Esophagus squamous epithelium (tissue), 5 donors: ENCODE data around the gene ATP5IF1. TPM values are rescaled to one million over a fixed set of nuclear protein-coding genes. Genes with fewer than 3 reads are reported as not detected.

Experiments used
- DNase-seq: peaks from one replicate; lab custom pipeline; 2025; lab: John Stamatoyannopoulos, UW
- H3K27ac ChIP-seq, 4 donors: fragments of 200-600 bp; sonication (generic); one replicate each; pipeline ENCODE4 v1.5.1; 2016 to 2019; ENCODE audit warnings: mild to moderate bottlenecking in 1 of 4
- H3K27me3 ChIP-seq, 4 donors: fragments of 200-600 bp; sonication (generic); 1 replicate in 3 of 4; 2 replicates in 1 of 4; pipeline versions ENCODE4 v1.5.1 to v1.6.0; 2017 to 2021; ENCODE audit warnings: antibody characterized with exemption in 1 of 4
- H3K36me3 ChIP-seq, 3 donors: fragments of 200-600 bp; sonication (generic); one replicate each; pipeline ENCODE4 v1.5.1; 2016 to 2019
- H3K4me1 ChIP-seq, 3 donors: fragments of 200-600 bp; sonication (generic); one replicate each; pipeline ENCODE4 v1.5.1; 2017 to 2019
- H3K4me3 ChIP-seq, 4 donors: fragments of 200-600 bp; sonication (generic); 1 replicate in 3 of 4; 2 replicates in 1 of 4; pipeline ENCODE4 v1.5.1; 2016 to 2019; ENCODE audit warnings: mild to moderate bottlenecking in 2 of 4, moderate library complexity in 1 of 4
- H3K9me3 ChIP-seq, 3 donors: fragments of 200-600 bp; sonication (generic); one replicate each; pipeline ENCODE4 v1.5.1; 2016 to 2019
- POLR2A ChIP-seq, 4 donors: fragments of 450-650 bp; IDR thresholded peaks; one replicate each; pipeline ENCODE4 v1.6.1; 2017; ENCODE audit warnings: antibody characterized with exemption in 4 of 4, mild to moderate bottlenecking in 4 of 4, moderate library complexity in 3 of 4
- WGBS, 2 donors: methylation state at CpG; one replicate each; pipeline ENCODE4 v1.1.5; 2018; 5-methylcytosine and 5-hydroxymethylcytosine counted together
- intact Hi-C: fragments of 100-400 bp; cut with DNase I; formaldehyde crosslinking; loops from one replicate; pipeline ENCODE4 v1.15.0; 2022
- total RNA-seq, 4 donors: library from RNA; depleted of rRNA; stranded (reverse); fragments of >200 nt; gene quantifications; one replicate each; pipeline ENCODE4 v1.1.0, GENCODE V29; 2016
- TF ChIP-seq, protein P1 (sequence below), 6 experiments: fragments of 450-650 bp in 4 of 6; fragments of 200-600 bp in 2 of 6; sonication (generic) in 2 of 6; IDR thresholded peaks; one replicate each; pipeline ENCODE4 v1.5.1; 2016 to 2019; ENCODE audit warnings: antibody characterized with exemption in 6 of 6, mild to moderate bottlenecking in 4 of 6, moderate library complexity in 4 of 6
- donor health status: DM: yes; HTN: yes; CAD: no.

The ATP5IF1 gene
- total RNA-seq, 4 donors from 2014 or later = 142 to 284 (median 180) TPM

DNA sequence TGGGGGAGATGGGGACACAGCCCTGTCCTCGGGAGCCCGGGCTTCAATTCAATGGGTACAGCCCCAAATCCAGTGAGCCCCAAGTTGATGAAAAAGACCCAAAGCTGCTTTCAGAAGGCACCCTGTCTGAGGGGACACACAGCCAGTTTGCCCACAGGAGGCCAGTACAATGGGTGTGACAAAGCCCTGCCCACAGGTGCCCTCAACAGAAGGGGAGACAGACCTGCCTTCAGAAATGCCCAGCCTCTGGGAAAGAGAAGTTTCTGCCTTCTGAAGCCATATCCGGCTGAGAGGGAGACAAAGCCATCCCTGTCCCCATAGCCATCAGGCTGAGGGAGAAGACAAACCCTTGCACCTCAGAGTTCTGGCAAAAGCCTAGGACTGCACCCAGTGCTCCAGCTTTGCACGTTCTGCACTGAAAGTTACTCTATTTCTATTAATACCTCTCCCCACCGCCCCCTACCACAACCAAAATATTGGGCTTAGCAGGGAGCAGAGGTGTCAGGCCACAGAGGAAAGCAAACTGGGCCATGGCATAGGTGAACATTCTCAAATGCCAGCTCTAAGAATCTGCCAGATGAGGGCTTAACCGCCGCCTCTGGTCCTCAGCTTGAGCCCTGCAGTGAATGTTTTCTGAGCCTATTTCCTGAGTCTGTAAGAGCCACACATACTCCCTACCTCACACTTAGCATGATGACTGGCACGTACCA is 41.4 kb upstream of the ATP5IF1 start:
- intact Hi-C loops = loop anchor here (5.0 kb wide), 1 partner anchor 102 kb away; no protein-coding TSS in a partner anchor
- no peak for DNase-seq
- WGBS, 2 donors = 53 to 80% methylated on average over 5 to 6 of the region's 8 CpGs
- Histone ChIP-seq H3K36me3 (peaks cover 2 to 21% (median 8%) of the 10 kb centered on the region in 3 donors), H3K4me1 (peaks cover 22 to 77% (median 23%) of the 10 kb centered on the region in 3 donors), H3K9me3 (no peaks in the 10 kb centered on the region), H3K4me3 (no peak overlapping the region), H3K27ac (peak overlapping the region; percentile 51 to 73 (median 66)), H3K27me3 (no peaks in the 10 kb centered on the region)
- TF ChIP-seq, protein P1, sequence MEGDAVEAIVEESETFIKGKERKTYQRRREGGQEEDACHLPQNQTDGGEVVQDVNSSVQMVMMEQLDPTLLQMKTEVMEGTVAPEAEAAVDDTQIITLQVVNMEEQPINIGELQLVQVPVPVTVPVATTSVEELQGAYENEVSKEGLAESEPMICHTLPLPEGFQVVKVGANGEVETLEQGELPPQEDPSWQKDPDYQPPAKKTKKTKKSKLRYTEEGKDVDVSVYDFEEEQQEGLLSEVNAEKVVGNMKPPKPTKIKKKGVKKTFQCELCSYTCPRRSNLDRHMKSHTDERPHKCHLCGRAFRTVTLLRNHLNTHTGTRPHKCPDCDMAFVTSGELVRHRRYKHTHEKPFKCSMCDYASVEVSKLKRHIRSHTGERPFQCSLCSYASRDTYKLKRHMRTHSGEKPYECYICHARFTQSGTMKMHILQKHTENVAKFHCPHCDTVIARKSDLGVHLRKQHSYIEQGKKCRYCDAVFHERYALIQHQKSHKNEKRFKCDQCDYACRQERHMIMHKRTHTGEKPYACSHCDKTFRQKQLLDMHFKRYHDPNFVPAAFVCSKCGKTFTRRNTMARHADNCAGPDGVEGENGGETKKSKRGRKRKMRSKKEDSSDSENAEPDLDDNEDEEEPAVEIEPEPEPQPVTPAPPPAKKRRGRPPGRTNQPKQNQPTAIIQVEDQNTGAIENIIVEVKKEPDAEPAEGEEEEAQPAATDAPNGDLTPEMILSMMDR (IDR thresholded peaks at IDR 0.05) = no peak
- no peak for TF ChIP-seq POLR2A (IDR thresholded peaks at IDR 0.05)

DNA sequence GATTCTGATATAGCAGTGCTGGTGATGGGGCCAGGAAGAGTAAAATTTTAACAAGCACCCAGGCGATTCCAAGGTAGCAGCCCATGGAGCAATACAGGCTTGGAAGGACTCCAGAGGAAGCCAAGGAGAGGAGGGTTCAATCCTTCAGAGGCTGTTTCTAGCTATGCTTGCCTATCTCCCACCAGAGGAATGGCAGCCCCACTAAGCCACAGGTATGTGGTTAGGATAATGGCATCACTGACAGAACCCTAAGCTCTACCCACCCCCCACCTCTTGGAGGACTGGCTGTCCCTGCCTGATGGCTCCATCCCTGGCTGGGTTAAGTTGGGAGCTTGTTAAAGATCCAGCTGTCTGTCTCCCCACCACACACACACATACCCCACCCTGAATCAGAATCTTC is 40.1 kb upstream of the ATP5IF1 start:
- no peak for DNase-seq
- TF ChIP-seq, protein P1 (IDR thresholded peaks at IDR 0.05) = no peak
- no peak for TF ChIP-seq POLR2A (IDR thresholded peaks at IDR 0.05)
- Histone ChIP-seq H3K27ac (no peak overlapping the region), H3K36me3 (peaks cover 15 to 34% (median 20%) of the 10 kb centered on the region in 3 donors), H3K9me3 (no peaks in the 10 kb centered on the region), H3K4me1 (peaks cover 21 to 71% (median 22%) of the 10 kb centered on the region in 3 donors), H3K4me3 (no peak overlapping the region), H3K27me3 (no peaks in the 10 kb centered on the region)
- intact Hi-C loops = loop anchor here (5.0 kb wide), 1 partner anchor 103 kb away; no protein-coding TSS in a partner anchor
- WGBS, 2 donors = 88 to 100% methylated on average over 1 of the region's 1 CpG

DNA sequence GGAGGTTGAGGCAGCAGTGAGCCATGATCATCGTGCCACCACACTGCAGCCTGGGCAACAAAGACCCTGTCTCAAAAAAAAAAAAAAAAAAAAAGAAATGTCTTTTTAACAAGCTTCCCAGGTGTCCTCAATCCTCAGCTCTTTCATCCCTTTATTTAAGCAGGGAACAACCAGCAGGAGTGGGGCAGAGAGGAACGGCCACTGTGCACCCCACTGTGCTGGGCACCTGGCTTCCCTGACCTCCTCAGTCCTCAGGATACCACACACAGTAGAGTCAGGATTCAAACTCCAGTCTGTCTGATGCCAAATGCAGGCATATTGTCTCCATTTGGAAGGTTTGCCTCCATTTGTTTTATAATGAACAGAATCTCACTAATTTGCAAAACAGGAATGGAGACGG is 39.6 kb upstream of the ATP5IF1 start:
- Histone ChIP-seq H3K9me3 (no peaks in the 10 kb centered on the region), H3K27me3 (no peaks in the 10 kb centered on the region), H3K36me3 (peaks cover 16 to 39% (median 26%) of the 10 kb centered on the region in 3 donors), H3K27ac (peak overlapping the region; percentile 43 to 73 (median 45)), H3K4me1 (peaks cover 17 to 65% (median 22%) of the 10 kb centered on the region in 3 donors), H3K4me3 (no peak overlapping the region)
- DNase-seq = no peak
- WGBS, 2 donors = 56 to 63% methylated on average over 3 of the region's 3 CpGs
- intact Hi-C loops = loop anchor here (5.0 kb wide), 1 partner anchor 104 kb away; no protein-coding TSS in a partner anchor
- TF ChIP-seq, protein P1 (IDR thresholded peaks at IDR 0.05) = no peak
- TF ChIP-seq POLR2A (IDR thresholded peaks at IDR 0.05) = no peak

DNA sequence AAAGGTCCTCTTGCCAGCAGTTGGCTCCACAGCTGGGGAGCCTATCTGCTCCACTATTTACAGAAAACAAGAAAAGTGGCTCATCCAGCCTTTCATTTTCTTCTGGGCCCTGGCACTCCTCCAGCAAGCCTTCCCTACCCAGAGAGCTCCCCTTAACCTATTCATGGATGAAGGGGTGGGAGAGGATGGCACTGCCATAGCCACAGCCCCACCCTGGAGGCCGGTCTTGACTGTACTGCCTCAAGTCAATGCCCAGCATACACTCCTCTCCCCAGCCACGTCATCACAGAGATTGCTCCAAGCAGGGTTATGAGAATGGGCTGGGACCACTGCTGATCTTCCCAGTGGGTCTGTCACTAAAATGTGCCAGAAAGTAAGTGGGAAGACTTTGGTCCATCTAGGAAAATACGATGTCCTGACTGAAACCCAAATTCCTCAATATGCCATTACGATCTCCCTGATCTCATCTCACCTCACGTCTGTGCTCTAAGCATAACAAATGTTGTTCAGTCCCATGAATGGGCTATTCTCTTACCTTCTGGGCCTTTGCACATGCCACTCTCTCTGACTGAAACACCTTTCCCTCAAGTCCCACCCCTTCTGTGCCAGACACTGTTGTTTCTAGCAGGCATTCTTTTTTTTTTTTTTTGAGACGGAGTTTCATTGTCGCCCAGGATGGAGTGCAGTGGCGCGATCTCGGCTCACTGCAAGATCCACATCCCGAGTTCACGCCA is 38.1 kb upstream of the ATP5IF1 start:
- Histone ChIP-seq H3K4me1 (peaks cover 14 to 50% (median 22%) of the 10 kb centered on the region in 3 donors), H3K9me3 (no peaks in the 10 kb centered on the region), H3K27ac (peak overlapping the region; percentile 2 to 73 (median 37)), H3K36me3 (peaks cover 18 to 54% (median 39%) of the 10 kb centered on the region in 3 donors), H3K4me3 (no peak overlapping the region), H3K27me3 (no peaks in the 10 kb centered on the region)
- 85 to 88% methylated on average over 10 of the region's 12 CpGs for WGBS, 2 donors
- intact Hi-C loops = loop anchor here (5.0 kb wide), 1 partner anchor 106 kb away; no protein-coding TSS in a partner anchor
- DNase-seq = no peak
- no peak for TF ChIP-seq POLR2A (IDR thresholded peaks at IDR 0.05)
- TF ChIP-seq, protein P1 (IDR thresholded peaks at IDR 0.05) = no peak
